OCI-LY1 (cell line): ENCODE data around the gene TEX53.

Source experiments
- EZH2 ChIP-seq: fragments of 200-600 bp; sonication (generic), shearing (Covaris generic); IDR thresholded peaks from 2 replicates; pipeline ENCODE4 v1.8.0; 2017; ENCODE audit warnings: borderline replicate concordance, mixed run types, mild to moderate bottlenecking, antibody characterized with exemption, low read length, moderate library complexity, mixed read lengths
- TF ChIP-seq, protein P1 (sequence below): fragments of 200-600 bp; sonication (generic), shearing (Covaris generic); IDR thresholded peaks from 2 replicates; pipeline ENCODE4 v1.5.1; 2017; ENCODE audit warnings: mild to moderate bottlenecking, antibody characterized with exemption, low read length, moderate library complexity, mixed read lengths

DNA sequence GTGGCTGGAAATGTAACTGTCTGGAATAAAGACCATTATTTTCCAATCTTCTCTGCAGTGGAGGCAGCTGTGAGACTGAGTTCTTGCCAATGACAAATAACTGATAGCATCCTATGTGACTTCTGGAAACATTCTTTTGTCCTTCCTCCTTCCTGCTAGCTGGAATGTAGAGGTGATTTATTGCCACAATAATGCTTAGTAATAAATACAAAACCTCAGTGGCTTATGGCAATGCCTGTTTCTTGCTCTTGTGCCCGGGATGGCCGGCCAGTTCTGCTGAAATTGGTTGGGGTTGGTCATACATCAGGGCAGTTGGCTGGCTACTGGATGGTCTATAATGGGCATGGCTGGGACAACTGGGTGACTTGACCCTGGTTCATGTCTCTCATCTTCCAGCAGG is 36.5 kb upstream of the TEX53 start:
- TF ChIP-seq, protein P1, sequence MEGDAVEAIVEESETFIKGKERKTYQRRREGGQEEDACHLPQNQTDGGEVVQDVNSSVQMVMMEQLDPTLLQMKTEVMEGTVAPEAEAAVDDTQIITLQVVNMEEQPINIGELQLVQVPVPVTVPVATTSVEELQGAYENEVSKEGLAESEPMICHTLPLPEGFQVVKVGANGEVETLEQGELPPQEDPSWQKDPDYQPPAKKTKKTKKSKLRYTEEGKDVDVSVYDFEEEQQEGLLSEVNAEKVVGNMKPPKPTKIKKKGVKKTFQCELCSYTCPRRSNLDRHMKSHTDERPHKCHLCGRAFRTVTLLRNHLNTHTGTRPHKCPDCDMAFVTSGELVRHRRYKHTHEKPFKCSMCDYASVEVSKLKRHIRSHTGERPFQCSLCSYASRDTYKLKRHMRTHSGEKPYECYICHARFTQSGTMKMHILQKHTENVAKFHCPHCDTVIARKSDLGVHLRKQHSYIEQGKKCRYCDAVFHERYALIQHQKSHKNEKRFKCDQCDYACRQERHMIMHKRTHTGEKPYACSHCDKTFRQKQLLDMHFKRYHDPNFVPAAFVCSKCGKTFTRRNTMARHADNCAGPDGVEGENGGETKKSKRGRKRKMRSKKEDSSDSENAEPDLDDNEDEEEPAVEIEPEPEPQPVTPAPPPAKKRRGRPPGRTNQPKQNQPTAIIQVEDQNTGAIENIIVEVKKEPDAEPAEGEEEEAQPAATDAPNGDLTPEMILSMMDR, result no peak
- TF ChIP-seq EZH2, result no peak
